IMR-90 (cell line): ENCODE measurements around the gene CDS2. TPM values are rescaled to one million over a fixed set of nuclear protein-coding genes. Genes with fewer than 3 reads are reported as not detected.
A peak's percentile ranks its signal among the peaks of the same experiment; 100 is the strongest.

Experiments
- ATAC-seq: fragments of 200-7000 bp; cut with Tn5 transposase; 2 replicates; pipeline ENCODE4 v1.9.1; 2020; ENCODE audit warnings: low read depth, mild to moderate bottlenecking, moderate library complexity
- BruUV-seq: library from RNA; stranded (reverse); fragments of 400-500 nt; replicated peaks from 2 replicates; lab custom pipeline; 2021; lab: Mats Ljungman, UMichigan
- CTCF ChIA-PET: fragments of 300-600 bp; formaldehyde crosslinking; extraction: SDS; loops from one replicate; lab custom pipeline; 2021; ENCODE audit warnings: antibody characterized with exemption; lab: Yijun Ruan, JAX
- POLR2A ChIA-PET: fragments of 300-600 bp; sonication (Branson Sonifier 250); formaldehyde crosslinking; loops from one replicate; lab custom pipeline; 2022; ENCODE audit warnings: antibody characterized with exemption; ENCODE audit not compliant: unreplicated experiment; lab: Charles Lee
- DNase-seq: peaks from one replicate; pipeline ENCODE4 v3.0.0; 2013
- H2AFZ ChIP-seq: replicated peaks from 2 replicates; pipeline ENCODE3; 2013; ENCODE audit warnings: low read length, mild to moderate bottlenecking; ENCODE audit not compliant: poor library complexity
- H2AK5ac ChIP-seq: 2 replicates; pipeline ENCODE4 v1.6.1; 2013; ENCODE audit warnings: low read depth, low read length, inconsistent platforms
- H2AK9ac ChIP-seq: replicated peaks from 2 replicates; pipeline ENCODE3; 2013; ENCODE audit warnings: mild to moderate bottlenecking, low read depth, low read length, moderate library complexity; ENCODE audit not compliant: poor library complexity
- H2BK120ac ChIP-seq: 2 replicates; pipeline ENCODE4 v1.6.1; 2013; ENCODE audit warnings: low read depth, low read length, inconsistent platforms
- H2BK15ac ChIP-seq: 3 replicates; pipeline ENCODE4 v1.6.1; 2013; ENCODE audit warnings: low read depth, low read length, inconsistent platforms
- H2BK20ac ChIP-seq: 2 replicates; pipeline ENCODE4 v1.6.1; 2013; ENCODE audit warnings: low read depth, mild to moderate bottlenecking, inconsistent platforms, low read length, moderate library complexity
- H2BK5ac ChIP-seq: 2 replicates; pipeline ENCODE4 v1.6.1; 2013; ENCODE audit warnings: mild to moderate bottlenecking, low read depth, low read length, inconsistent platforms; ENCODE audit not compliant: poor library complexity, severe bottlenecking
- H3K14ac ChIP-seq: replicated peaks from 2 replicates; pipeline ENCODE4 v1.6.1; 2013; ENCODE audit warnings: low read depth, low read length, inconsistent platforms
- H3K18ac ChIP-seq: 2 replicates; pipeline ENCODE4 v1.6.1; 2013; ENCODE audit warnings: low read depth, low read length, control low read depth
- H3K23ac ChIP-seq: 2 replicates; pipeline ENCODE4 v1.6.1; 2013; ENCODE audit warnings: low read depth, low read length, inconsistent platforms
- H3K27ac ChIP-seq: 2 replicates; pipeline ENCODE4 v1.5.1; 2013; ENCODE audit warnings: mild to moderate bottlenecking, control low read depth, low read length; ENCODE audit not compliant: insufficient read depth
- H3K27me3 ChIP-seq: 2 replicates; pipeline ENCODE4 v1.6.1; 2013; ENCODE audit warnings: low read length; ENCODE audit not compliant: control insufficient read depth, insufficient read depth
- H3K36me3 ChIP-seq: 2 replicates; pipeline ENCODE4 v1.6.1; 2013; ENCODE audit warnings: low read length, mixed read lengths; ENCODE audit not compliant: control insufficient read depth, insufficient read depth
- H3K4ac ChIP-seq: 2 replicates; pipeline ENCODE4 v1.6.1; 2013; ENCODE audit warnings: low read depth, low read length, inconsistent platforms
- H3K4me1 ChIP-seq: 2 replicates; pipeline ENCODE4 v1.6.1; 2013; ENCODE audit warnings: low read length, mixed read lengths; ENCODE audit not compliant: control insufficient read depth, insufficient read depth
- H3K4me2 ChIP-seq: 2 replicates; pipeline ENCODE4 v1.6.1; 2013; ENCODE audit warnings: low read depth, mild to moderate bottlenecking, control low read depth, low read length, moderate library complexity
- H3K4me3 ChIP-seq: 2 replicates; pipeline ENCODE4 v1.5.1; 2013; ENCODE audit warnings: low read depth, mild to moderate bottlenecking, control low read depth, low read length, moderate library complexity; ENCODE audit not compliant: insufficient read depth
- H3K56ac ChIP-seq: 2 replicates; pipeline ENCODE4 v1.6.1; 2013; ENCODE audit warnings: low read length, inconsistent platforms; ENCODE audit not compliant: insufficient read depth; ENCODE audit errors: extremely low read depth
- H3K79me1 ChIP-seq, 2 experiments: 2 replicates each; pipeline ENCODE4 v1.6.1; 2013; ENCODE audit warnings: low read length in 2 of 2, inconsistent platforms in 1 of 2, low read depth in 1 of 2
- H3K9ac ChIP-seq: 2 replicates; pipeline ENCODE4 v1.6.1; 2013; ENCODE audit warnings: low read depth, low read length, control low read depth
- H3K9me1 ChIP-seq: 2 replicates; pipeline ENCODE4 v1.6.1; 2013; ENCODE audit warnings: low read length, inconsistent platforms; ENCODE audit not compliant: insufficient read depth
- H3K9me3 ChIP-seq: 2 replicates; pipeline ENCODE4 v1.6.1; 2013; ENCODE audit warnings: low read length; ENCODE audit not compliant: control insufficient read depth, insufficient read depth
- H4K20me1 ChIP-seq: 2 replicates; pipeline ENCODE4 v1.6.1; 2013; ENCODE audit warnings: low read length, inconsistent platforms; ENCODE audit not compliant: insufficient read depth
- H4K5ac ChIP-seq: 2 replicates; pipeline ENCODE4 v1.6.1; 2013; ENCODE audit warnings: mild to moderate bottlenecking, low read depth, low read length, control low read depth
- H4K8ac ChIP-seq, 2 experiments: 2 replicates each; pipeline ENCODE4 v1.6.1; 2013; ENCODE audit warnings: low read depth in 2 of 2, low read length in 2 of 2, control low read depth in 1 of 2, inconsistent platforms in 1 of 2
- H4K91ac ChIP-seq: 2 replicates; pipeline ENCODE4 v1.6.1; 2013; ENCODE audit warnings: low read depth, low read length, inconsistent platforms; ENCODE audit not compliant: insufficient read depth
- BHLHE40 ChIP-seq: fragments of 150-350 bp; IDR thresholded peaks from 2 replicates; pipeline ENCODE4 v1.6.1; 2016; ENCODE audit warnings: mild to moderate bottlenecking, low read depth, low read length
- CEBPB ChIP-seq: IDR thresholded peaks from 2 replicates; pipeline ENCODE4 v1.6.1; 2012; ENCODE audit warnings: low read depth, low read length, improper control_type of control experiment
- CHD1 ChIP-seq: IDR thresholded peaks from 2 replicates; pipeline ENCODE4 v1.6.1; 2012; ENCODE audit warnings: low read depth, low read length, improper control_type of control experiment
- ELK1 ChIP-seq: fragments of 150-350 bp; IDR thresholded peaks from 2 replicates; pipeline ENCODE4 v1.6.1; 2016; ENCODE audit warnings: low read depth, mild to moderate bottlenecking, low read length, moderate library complexity, borderline replicate concordance
- FOS ChIP-seq: fragments of 150-350 bp; IDR thresholded peaks from 2 replicates; pipeline ENCODE4 v1.6.1; 2016; ENCODE audit warnings: low read depth, low read length
- MAZ ChIP-seq: IDR thresholded peaks from 2 replicates; pipeline ENCODE4 v1.6.1; 2012; ENCODE audit warnings: low read depth, mild to moderate bottlenecking, low read length, improper control_type of control experiment, moderate library complexity, borderline replicate concordance
- MXI1 ChIP-seq: IDR thresholded peaks from 2 replicates; pipeline ENCODE4 v1.6.1; 2012; ENCODE audit warnings: low read depth, mild to moderate bottlenecking, low read length, moderate library complexity, borderline replicate concordance
- NFE2L2 ChIP-seq: fragments of 150-350 bp; IDR thresholded peaks from 2 replicates; pipeline ENCODE4 v1.6.1; 2016; ENCODE audit warnings: low read depth, mild to moderate bottlenecking, low read length
- POLR2A ChIP-seq: IDR thresholded peaks from 2 replicates; pipeline ENCODE4 v1.6.1; 2012; ENCODE audit warnings: mild to moderate bottlenecking, low read depth, low read length
- RAD21 ChIP-seq: IDR thresholded peaks from 2 replicates; pipeline ENCODE4 v1.6.1; 2012; ENCODE audit warnings: low read length, improper control_type of control experiment
- RFX5 ChIP-seq: IDR thresholded peaks from 2 replicates; pipeline ENCODE4 v1.8.0; 2012; ENCODE audit warnings: low read depth, mild to moderate bottlenecking, low read length, moderate library complexity
- SMC3 ChIP-seq: fragments of 150-350 bp; IDR thresholded peaks from 2 replicates; pipeline ENCODE4 v1.6.1; 2016; ENCODE audit warnings: low read depth, mild to moderate bottlenecking, antibody characterized with exemption, low read length, moderate library complexity
- WGBS, 2 experiments: methylation state at CpG; one replicate each; pipeline versions ENCODE4 v1.1.5 to v1.1.7; 2013; ENCODE audit warnings: missing lambda C conversion rate in 2 of 2; ENCODE audit not compliant: insufficient read length in 1 of 2; ENCODE audit errors: extremely low coverage in 2 of 2; 5-methylcytosine and 5-hydroxymethylcytosine counted together
- dilution Hi-C: fragments of 300-500 bp; cut with HindIII; formaldehyde crosslinking; loops from one replicate; pipeline ENCODE4 v1.14.3; 2018; ENCODE audit warnings: low sequenced_read_pairs; ENCODE audit not compliant: unreplicated experiment
- in situ Hi-C: fragments of 300-500 bp; cut with MboI; formaldehyde crosslinking; loops from 3 replicates; pipeline ENCODE4 v1.14.3; 2019; ENCODE audit warnings: low sequenced_read_pairs, inconsistent platforms, mixed read lengths
- intact Hi-C: fragments of 100-400 bp; cut with micrococcal nuclease; formaldehyde crosslinking; loops from 2 replicates; pipeline ENCODE4 v1.10.0; 2022
- polyA plus RNA-seq, 3 experiments: library from polyadenylated mRNA; depleted of rRNA; stranded (reverse); fragments of >200 nt; gene quantifications; 2 replicates each; pipeline ENCODE4 v1.2.3, GENCODE V29; 2012; ENCODE audit warnings: low replicate concordance in 1 of 3
- total RNA-seq: library from RNA; depleted of rRNA; stranded (reverse); fragments of >200 nt; gene quantifications from 2 replicates; pipeline ENCODE4 v1.2.3, GENCODE V29; 2012
- TF ChIP-seq, protein P1 (sequence below): fragments of 150-350 bp; IDR thresholded peaks from 2 replicates; pipeline ENCODE4 v1.6.1; 2017; ENCODE audit warnings: mild to moderate bottlenecking, antibody characterized with exemption, low read length, low read depth

Gene CDS2
- total and polyA plus RNA-seq, 2 of the 4 experiments (the other 2 are of a cell fraction): 17.0 to 47.1 TPM

DNA sequence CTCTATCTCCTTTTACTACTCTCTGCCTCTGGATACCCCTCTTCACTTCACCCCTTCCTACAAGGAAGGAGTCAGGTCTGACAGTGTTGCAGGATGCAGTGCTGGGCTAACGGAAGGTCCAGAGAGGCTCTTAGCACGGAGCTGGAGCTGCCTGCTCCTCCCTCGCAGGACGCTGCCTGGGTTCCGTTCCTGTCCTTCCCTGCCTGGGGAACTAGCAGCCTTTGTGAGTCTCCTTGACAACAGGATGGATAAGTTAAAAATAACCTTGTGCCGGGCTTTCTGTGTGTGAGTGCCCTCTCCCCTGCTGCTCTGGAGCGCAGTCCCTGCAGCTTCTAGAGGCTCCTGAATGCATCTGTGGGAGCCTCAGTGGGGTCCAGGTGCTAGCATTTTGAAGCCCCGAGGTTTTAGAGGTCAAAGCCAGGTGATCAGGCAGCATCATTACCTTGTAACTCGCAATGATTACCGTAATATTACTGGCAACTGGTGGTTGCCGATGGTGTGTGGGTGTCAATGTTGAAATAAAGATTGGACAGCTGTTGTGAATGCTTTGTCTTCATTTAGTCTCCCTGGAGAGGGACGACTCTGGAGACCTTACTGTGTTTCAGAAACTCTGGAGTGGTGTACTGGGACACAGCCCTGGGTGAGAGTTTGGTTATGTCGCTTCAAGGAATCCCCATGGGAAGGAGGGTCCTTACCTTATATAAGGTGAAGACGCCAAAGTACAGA, 44.4 kb downstream of the CDS2 start:
- DNase-seq: no peak
- intact Hi-C loops: no loop called here
- H3K9ac ChIP-seq: no peak overlapping the region
- peaks cover 51 to 83% of the 10 kb centered on the region in 2 experiments for H3K79me1 ChIP-seq
- H3K56ac ChIP-seq: no peak overlapping the region
- H3K23ac ChIP-seq: peak overlapping the region; percentile 59; the same call in 1 of the 2 replicates
- in situ Hi-C loops: no loop called here
- no peak overlapping the region for H2AK9ac ChIP-seq
- dilution Hi-C loops: no loop called here
- no peak overlapping the region for H4K8ac ChIP-seq
- peaks cover 11% of the 10 kb centered on the region for H3K4me1 ChIP-seq
- no peak overlapping the region for H3K14ac ChIP-seq
- no peak overlapping the region for H2AFZ ChIP-seq
- no peak overlapping the region; the same call in 1 of the 2 replicates for H2AK5ac ChIP-seq
- peaks cover 12% of the 10 kb centered on the region for H3K36me3 ChIP-seq
- no peak overlapping the region for H3K4me3 ChIP-seq
- WGBS, 2 experiments: 76% methylated on average over 3 of the region's 14 CpGs; no CpG with 5 or more reads in 1 of the 2 experiments
- ChIA-PET CTCF (no interaction called here), POLR2A (no interaction called here)
- H3K27ac ChIP-seq: no peak overlapping the region
- no peak overlapping the region for H2BK5ac ChIP-seq
- H2BK20ac ChIP-seq: no peak overlapping the region; the same call in 1 of the 2 replicates
- no peak overlapping the region for H3K4ac ChIP-seq
- no peak overlapping the region for H4K5ac ChIP-seq
- H2BK120ac ChIP-seq: no peak overlapping the region
- ATAC-seq: no peak
- TF ChIP-seq POLR2A: no peak
- no peak for TF ChIP-seq RAD21
- no peak for TF ChIP-seq CHD1
- no peak for TF ChIP-seq BHLHE40
- TF ChIP-seq, protein P1, sequence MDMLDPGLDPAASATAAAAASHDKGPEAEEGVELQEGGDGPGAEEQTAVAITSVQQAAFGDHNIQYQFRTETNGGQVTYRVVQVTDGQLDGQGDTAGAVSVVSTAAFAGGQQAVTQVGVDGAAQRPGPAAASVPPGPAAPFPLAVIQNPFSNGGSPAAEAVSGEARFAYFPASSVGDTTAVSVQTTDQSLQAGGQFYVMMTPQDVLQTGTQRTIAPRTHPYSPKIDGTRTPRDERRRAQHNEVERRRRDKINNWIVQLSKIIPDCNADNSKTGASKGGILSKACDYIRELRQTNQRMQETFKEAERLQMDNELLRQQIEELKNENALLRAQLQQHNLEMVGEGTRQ: no peak
- TF ChIP-seq MAZ: no peak
- no peak for TF ChIP-seq MXI1
- no peak for TF ChIP-seq SMC3
- TF ChIP-seq RFX5: no peak
- TF ChIP-seq NFE2L2: no peak
- no peak for TF ChIP-seq FOS
- TF ChIP-seq CEBPB: no peak
- TF ChIP-seq ELK1: no peak
- no peaks in the 10 kb centered on the region for H3K27me3 ChIP-seq
- no peak overlapping the region for H2BK15ac ChIP-seq
- no peaks in the 10 kb centered on the region for H3K9me3 ChIP-seq
- H3K18ac ChIP-seq: no peak overlapping the region
- H4K20me1 ChIP-seq: peaks cover 47% of the 10 kb centered on the region
- H4K91ac ChIP-seq: no peak overlapping the region
- H3K4me2 ChIP-seq: no peak overlapping the region
- BruUV-seq: no TSS peak
- H3K9me1 ChIP-seq: peaks cover 46% of the 10 kb centered on the region
